ENCODE measurements around the gene EGFL7. TPM values are rescaled to one million over a fixed set of nuclear protein-coding genes. Genes with fewer than 3 reads are reported as not detected.
A peak's percentile ranks its signal among the peaks of the same experiment; 100 is the strongest.

The EGFL7 gene
- total and polyA plus RNA-seq, 2 of the 8 experiments (the other 6 are each of a cell fraction or from before 2014, with no cell fraction given), result 37.8 to 53.4 TPM

- Histone ChIP-seq H3K79me2 (ENCODE audit: control insufficient read depth in 1 of 2, insufficient read depth in 2 of 2, low read length in 2 of 2) (no peaks in the 10 kb centered on the region), H3K23ac (ENCODE audit: insufficient read length) (no peak overlapping the region)
- no peak for TF ChIP-seq TAF1 (IDR thresholded peaks at IDR 0.05; ENCODE audit: low read depth, low read length)
- TF ChIP-seq TAF7 (optimal IDR thresholded peaks at IDR 0.05; ENCODE audit: borderline replicate concordance, low read depth, low read length), result no peak
- TF ChIP-seq JUN (IDR thresholded peaks at IDR 0.05; ENCODE audit: low read depth, low read length), result no peak
- no peak for TF ChIP-seq BRCA1 (IDR thresholded peaks at IDR 0.05; ENCODE audit: low read depth, low read length)
- TF ChIP-seq ATF2 (IDR thresholded peaks at IDR 0.05; ENCODE audit: low read length), result no peak
- no peak for TF ChIP-seq RAD21 (IDR thresholded peaks at IDR 0.05 in 1 of 2, conservative IDR thresholded peaks at IDR 0.05 in 1 of 2; ENCODE audit: low read depth in 2 of 2, low read length in 2 of 2)
- TF ChIP-seq RBBP5 (IDR thresholded peaks at IDR 0.05; ENCODE audit: borderline replicate concordance, low read depth, low read length), result no peak
- TF ChIP-seq CHD2 (IDR thresholded peaks at IDR 0.05; ENCODE audit: low read length), result no peak
- TF ChIP-seq ZNF274 (IDR thresholded peaks at IDR 0.05; ENCODE audit: borderline replicate concordance, extremely low read depth, low read length), result no peak
- TF ChIP-seq RXRA (IDR thresholded peaks at IDR 0.05; ENCODE audit: insufficient read depth, low read depth, low read length), result no peak
Measured at GRCh38 chr9:136667940-136668760, 5.4 kb downstream of the EGFL7 start.

More at GRCh38 chr9:136667940-136668760, 5.4 kb downstream of the EGFL7 start:
- 0 out of 2 replicates have a peak overlapping the region, but pooled peaks have one; percentile 35 for H2BK5ac ChIP-seq (ENCODE audit: low read depth, low read length)
- H3K23me2 ChIP-seq (ENCODE audit: low read depth, low read length), result no peaks in the 10 kb centered on the region; the same call in 1 of the 2 replicates
- DNase-seq (ENCODE audit: low read depth in 1 of 2, low spot score in 2 of 2) (no peak), FAIRE-seq (no peak)
- H3K36me3 ChIP-seq (ENCODE audit: control insufficient read depth in 2 of 4, insufficient read depth in 4 of 4, low read length in 3 of 4), result no peaks in the 10 kb centered on the region
- H2BK12ac ChIP-seq (ENCODE audit: low read depth, low read length), result no peak overlapping the region
- no peak overlapping the region for H4K91ac ChIP-seq (replicated peaks; ENCODE audit: insufficient read length, low read length)
- H2BK15ac ChIP-seq (ENCODE audit: low read length), result no peak overlapping the region
- POLR2A ChIA-PET (ENCODE audit: partially characterized antibody), result no interaction called here
- no peak overlapping the region for H3K9ac ChIP-seq (replicated peaks in 1 of 4; ENCODE audit: extremely low read depth in 1 of 4, low read depth in 3 of 4, low read length in 3 of 4)
- H3K27me3 ChIP-seq (replicated peaks in 1 of 4; ENCODE audit: control insufficient read depth in 3 of 4, extremely low read depth in 1 of 4, insufficient read depth in 3 of 4, low read length in 3 of 4), result no peaks in the 10 kb centered on the region; a peak in 2 of 7 replicates
- H3K4me3 ChIP-seq (ENCODE audit: extremely low read depth in 1 of 4, insufficient read depth in 2 of 4, low read depth in 3 of 4, low read length in 4 of 4), result no peak overlapping the region
- 88% methylated on average over 21 of the region's 40 CpGs; no CpG with 5 or more reads in 1 of the 2 experiments for WGBS, 2 experiments (ENCODE audit: extremely low coverage in 1 of 2, insufficient coverage in 1 of 2, insufficient read length in 1 of 2, insufficient replicate concordance in 2 of 2, low coverage in 1 of 2, low lambda C conversion rate in 2 of 2, missing lambda C conversion rate in 1 of 2)
- no peak overlapping the region for H2BK120ac ChIP-seq (replicated peaks; ENCODE audit: low read depth, low read length)
- no peaks in the 10 kb centered on the region for H3K79me1 ChIP-seq (ENCODE audit: low read depth, low read length)
- H2BK20ac ChIP-seq (ENCODE audit: low read length), result no peak overlapping the region
- no peak overlapping the region for H3K18ac ChIP-seq (ENCODE audit: extremely low read depth, low read length)
- H3K27ac ChIP-seq (ENCODE audit: low read depth, low read length), result no peak overlapping the region
- no peak overlapping the region for H2AFZ ChIP-seq (ENCODE audit: low read length)
- peaks cover 0 to 4% (median 2%) of the 10 kb centered on the region in 4 experiments; a peak in 4 of 7 replicates for H3K4me1 ChIP-seq (replicated peaks in 1 of 4; ENCODE audit: control insufficient read depth in 3 of 4, insufficient read depth in 4 of 4, low read length in 3 of 4)
- peak overlapping the region; percentile 89; the same call in 1 of the 2 replicates for H4K8ac ChIP-seq (ENCODE audit: extremely low read depth, insufficient read depth, low read length)
- H3K4me2 ChIP-seq (ENCODE audit: insufficient read depth in 1 of 2, low read depth in 2 of 2, low read length in 2 of 2), result no peak overlapping the region
- H3K14ac ChIP-seq (ENCODE audit: insufficient read length), result no peak overlapping the region
- H4K20me1 ChIP-seq (replicated peaks in 1 of 2; ENCODE audit: control insufficient read depth in 1 of 2, insufficient read depth in 2 of 2, low read length in 2 of 2), result peaks cover 0 to 9% of the 10 kb centered on the region in 2 experiments
- no peak overlapping the region for H2AK5ac ChIP-seq (ENCODE audit: low read depth, low read length)
- H4K5ac ChIP-seq (ENCODE audit: insufficient read length, low read depth, low read length), result no peak overlapping the region
- CTCF ChIA-PET (ENCODE audit: partially characterized antibody), result interaction anchor here (0.9 to 2.4 kb wide), 6 partner anchors 8 to 225 kb away, joined by 3 to 11 read pairs (median 6); no protein-coding TSS in a partner anchor
- H3K9me3 ChIP-seq (ENCODE audit: insufficient read depth in 2 of 2, low read depth in 1 of 2, low read length in 1 of 2), result no peaks in the 10 kb centered on the region
- H3K56ac ChIP-seq (replicated peaks; ENCODE audit: insufficient read length, low read depth, low read length), result no peak overlapping the region
- no peak overlapping the region for H3K4ac ChIP-seq (replicated peaks; ENCODE audit: insufficient read length, low read depth, low read length)
